SK-N-SH treated with all-trans-retinoic acid at 6 μM for 48 hours (cell line): ENCODE results near the gene ZBTB40.

Experiments
- ATAC-seq: fragments of 200-7000 bp; cut with Tn5 transposase; 3 replicates; pipeline ENCODE4 v1.9.1; 2020; ENCODE audit warnings: mild to moderate bottlenecking, moderate library complexity
- ARNTL ChIP-seq: fragments of 450-650 bp; formaldehyde crosslinking; IDR thresholded peaks from 2 replicates; pipeline ENCODE4 v1.5.0; 2020; ENCODE audit warnings: low read depth, mild to moderate bottlenecking, moderate library complexity, borderline replicate concordance
- BACH2 ChIP-seq: fragments of 250-450 bp; sonication (Bioruptor Pico); IDR thresholded peaks from 2 replicates; pipeline ENCODE4 v1.9.0; 2021; ENCODE audit warnings: mild to moderate bottlenecking, borderline replicate concordance
- CSDC2 ChIP-seq: fragments of 250-450 bp; sonication (Bioruptor Pico); IDR thresholded peaks from 2 replicates; pipeline ENCODE4 v1.5.0; 2020; ENCODE audit warnings: mild to moderate bottlenecking, moderate library complexity
- ESRRG ChIP-seq: fragments of 250-450 bp; sonication (Bioruptor Pico); IDR thresholded peaks from 2 replicates; pipeline ENCODE4 v1.6.1; 2021; ENCODE audit warnings: mild to moderate bottlenecking
- GLIS3 ChIP-seq: fragments of 250-450 bp; sonication (Bioruptor Pico); IDR thresholded peaks from 2 replicates; pipeline ENCODE4 v1.5.0; 2020; ENCODE audit warnings: mild to moderate bottlenecking, moderate library complexity
- ISL1 ChIP-seq: fragments of 250-450 bp; sonication (Bioruptor Pico); IDR thresholded peaks from 2 replicates; pipeline ENCODE4 v2.1.2; 2022; ENCODE audit warnings: mild to moderate bottlenecking, moderate library complexity
- PPARA ChIP-seq: fragments of 250-450 bp; sonication (Bioruptor Pico); IDR thresholded peaks from 2 replicates; pipeline ENCODE4 v1.5.0; 2020; ENCODE audit warnings: mild to moderate bottlenecking, borderline replicate concordance
- RARB ChIP-seq: fragments of 250-450 bp; sonication (Bioruptor Pico); IDR thresholded peaks from 2 replicates; pipeline ENCODE4 v1.8.0; 2021; ENCODE audit warnings: mild to moderate bottlenecking, moderate library complexity
- SNAI2 ChIP-seq: fragments of 250-450 bp; sonication (Bioruptor Pico); IDR thresholded peaks from 2 replicates; pipeline ENCODE4 v1.5.0; 2020; ENCODE audit warnings: mild to moderate bottlenecking, moderate library complexity
- TCF4 ChIP-seq: fragments of 250-450 bp; sonication (Bioruptor Pico); IDR thresholded peaks from 2 replicates; pipeline ENCODE4 v1.8.0; 2021; ENCODE audit warnings: mild to moderate bottlenecking, moderate library complexity, borderline replicate concordance
- ZC3H10 ChIP-seq: fragments of 250-450 bp; sonication (Bioruptor Pico); IDR thresholded peaks from 2 replicates; pipeline ENCODE4 v1.5.1; 2021; ENCODE audit warnings: mild to moderate bottlenecking, moderate library complexity
- ZFP30 ChIP-seq: fragments of 450-650 bp; formaldehyde crosslinking; IDR thresholded peaks from 2 replicates; pipeline ENCODE4 v1.5.0; 2022; ENCODE audit warnings: mild to moderate bottlenecking, moderate library complexity
- ZNF565 ChIP-seq: fragments of 450-650 bp; formaldehyde crosslinking; conservative IDR thresholded peaks from 2 replicates; pipeline ENCODE4 v1.5.0; 2020; ENCODE audit warnings: low read depth, mild to moderate bottlenecking, moderate library complexity
- TF ChIP-seq, protein P1 (sequence below): fragments of 250-450 bp; sonication (Bioruptor Pico); IDR thresholded peaks from 2 replicates; pipeline ENCODE4 v1.5.1; 2021; ENCODE audit warnings: mild to moderate bottlenecking, moderate library complexity
- TF ChIP-seq, protein P2 (sequence below): fragments of 250-450 bp; sonication (Bioruptor Pico); IDR thresholded peaks from 2 replicates; pipeline ENCODE4 v1.8.0; 2020; ENCODE audit warnings: mild to moderate bottlenecking, moderate library complexity, borderline replicate concordance
- TF ChIP-seq, protein P3 (sequence below): fragments of 250-450 bp; sonication (Bioruptor Pico); IDR thresholded peaks from 2 replicates; pipeline ENCODE4 v1.8.0; 2021; ENCODE audit warnings: low read depth, mild to moderate bottlenecking, moderate library complexity, borderline replicate concordance
- TF ChIP-seq, protein P4 (sequence below): fragments of 250-450 bp; sonication (Bioruptor Pico); IDR thresholded peaks from 2 replicates; pipeline ENCODE4 v1.5.0; 2020; ENCODE audit warnings: mild to moderate bottlenecking, moderate library complexity
- TF ChIP-seq, protein P5 (sequence below): fragments of 250-450 bp; sonication (Bioruptor Pico); IDR thresholded peaks from 2 replicates; pipeline ENCODE4 v1.5.1; 2020; ENCODE audit warnings: low read depth, mild to moderate bottlenecking, moderate library complexity

The ZBTB40 gene

DNA sequence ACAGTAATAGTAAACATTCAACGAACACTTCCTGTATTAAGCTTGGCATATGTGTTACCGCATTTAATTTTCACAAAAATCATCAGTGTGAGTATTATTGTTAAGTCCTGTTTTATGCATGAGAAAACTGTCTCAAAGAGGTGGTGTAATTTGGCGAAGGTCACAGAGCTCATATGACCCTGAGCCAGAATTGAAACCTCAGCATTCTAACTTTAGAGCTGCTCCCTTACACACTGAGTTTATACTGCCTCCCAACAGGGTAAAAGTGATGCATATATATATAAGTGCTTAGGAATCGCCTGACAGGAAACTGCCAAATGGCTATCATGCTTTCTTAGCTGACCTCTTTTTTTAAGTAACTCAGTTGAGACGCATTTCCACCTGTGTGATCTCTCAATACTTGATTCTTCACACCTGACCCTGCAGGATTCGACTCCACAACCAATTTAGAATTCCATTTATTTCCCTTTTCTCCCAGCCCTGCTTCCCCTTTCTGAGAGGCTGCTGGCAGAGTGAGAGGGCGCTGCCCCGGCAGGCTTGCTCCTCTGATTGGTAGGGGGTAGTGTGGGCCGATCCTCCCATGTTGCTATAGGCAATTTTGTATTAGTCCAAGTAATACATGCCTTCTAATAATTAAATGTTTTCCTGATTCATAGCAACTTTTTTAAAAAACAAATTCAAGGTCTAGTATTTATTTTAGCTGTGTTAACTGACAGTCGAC, 40.5 kb downstream of the ZBTB40 start (continued):
- TF ChIP-seq, protein P1, sequence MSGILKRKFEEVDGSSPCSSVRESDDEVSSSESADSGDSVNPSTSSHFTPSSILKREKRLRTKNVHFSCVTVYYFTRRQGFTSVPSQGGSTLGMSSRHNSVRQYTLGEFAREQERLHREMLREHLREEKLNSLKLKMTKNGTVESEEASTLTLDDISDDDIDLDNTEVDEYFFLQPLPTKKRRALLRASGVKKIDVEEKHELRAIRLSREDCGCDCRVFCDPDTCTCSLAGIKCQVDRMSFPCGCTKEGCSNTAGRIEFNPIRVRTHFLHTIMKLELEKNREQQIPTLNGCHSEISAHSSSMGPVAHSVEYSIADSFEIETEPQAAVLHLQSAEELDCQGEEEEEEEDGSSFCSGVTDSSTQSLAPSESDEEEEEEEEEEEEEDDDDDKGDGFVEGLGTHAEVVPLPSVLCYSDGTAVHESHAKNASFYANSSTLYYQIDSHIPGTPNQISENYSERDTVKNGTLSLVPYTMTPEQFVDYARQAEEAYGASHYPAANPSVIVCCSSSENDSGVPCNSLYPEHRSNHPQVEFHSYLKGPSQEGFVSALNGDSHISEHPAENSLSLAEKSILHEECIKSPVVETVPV = no peak

DNA sequence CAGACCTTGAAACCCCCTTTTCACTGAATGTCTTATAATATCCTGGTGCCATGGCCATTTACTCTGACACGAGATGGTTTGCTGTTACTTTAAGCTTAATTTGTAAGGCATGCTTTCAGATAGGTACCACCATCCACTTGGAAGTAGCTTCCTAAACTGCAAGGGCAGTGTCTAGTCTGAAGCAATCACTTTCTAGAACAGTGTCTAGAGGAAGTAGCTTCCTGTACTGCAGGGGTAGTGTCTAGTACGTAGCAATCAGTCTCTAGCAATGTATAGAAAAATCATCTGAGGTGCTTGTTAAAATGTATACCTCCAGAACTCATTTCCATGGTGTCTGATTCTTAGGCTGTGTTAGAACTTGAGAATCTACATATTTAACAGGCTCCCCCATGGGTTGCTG, 42.5 kb downstream of the ZBTB40 start:
- no peak for ATAC-seq
- TF ChIP-seq ZFP30 (CRISPR knock-in tag) (no peak), ISL1 (CRISPR knock-in tag) (no peak), SNAI2 (CRISPR knock-in tag) (no peak), ESRRG (CRISPR knock-in tag) (no peak), TCF4 (no peak), ZC3H10 (CRISPR knock-in tag) (no peak), PPARA (CRISPR knock-in tag) (no peak), ZNF565 (CRISPR knock-in tag) (no peak), CSDC2 (CRISPR knock-in tag) (no peak), GLIS3 (CRISPR knock-in tag) (no peak), ARNTL (CRISPR knock-in tag) (no peak), RARB (no peak)
- TF ChIP-seq, protein P2, sequence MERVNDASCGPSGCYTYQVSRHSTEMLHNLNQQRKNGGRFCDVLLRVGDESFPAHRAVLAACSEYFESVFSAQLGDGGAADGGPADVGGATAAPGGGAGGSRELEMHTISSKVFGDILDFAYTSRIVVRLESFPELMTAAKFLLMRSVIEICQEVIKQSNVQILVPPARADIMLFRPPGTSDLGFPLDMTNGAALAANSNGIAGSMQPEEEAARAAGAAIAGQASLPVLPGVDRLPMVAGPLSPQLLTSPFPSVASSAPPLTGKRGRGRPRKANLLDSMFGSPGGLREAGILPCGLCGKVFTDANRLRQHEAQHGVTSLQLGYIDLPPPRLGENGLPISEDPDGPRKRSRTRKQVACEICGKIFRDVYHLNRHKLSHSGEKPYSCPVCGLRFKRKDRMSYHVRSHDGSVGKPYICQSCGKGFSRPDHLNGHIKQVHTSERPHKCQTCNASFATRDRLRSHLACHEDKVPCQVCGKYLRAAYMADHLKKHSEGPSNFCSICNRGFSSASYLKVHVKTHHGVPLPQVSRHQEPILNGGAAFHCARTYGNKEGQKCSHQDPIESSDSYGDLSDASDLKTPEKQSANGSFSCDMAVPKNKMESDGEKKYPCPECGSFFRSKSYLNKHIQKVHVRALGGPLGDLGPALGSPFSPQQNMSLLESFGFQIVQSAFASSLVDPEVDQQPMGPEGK (CRISPR knock-in tag) = no peak
- TF ChIP-seq, protein P1 = no peak
- TF ChIP-seq, protein P3, sequence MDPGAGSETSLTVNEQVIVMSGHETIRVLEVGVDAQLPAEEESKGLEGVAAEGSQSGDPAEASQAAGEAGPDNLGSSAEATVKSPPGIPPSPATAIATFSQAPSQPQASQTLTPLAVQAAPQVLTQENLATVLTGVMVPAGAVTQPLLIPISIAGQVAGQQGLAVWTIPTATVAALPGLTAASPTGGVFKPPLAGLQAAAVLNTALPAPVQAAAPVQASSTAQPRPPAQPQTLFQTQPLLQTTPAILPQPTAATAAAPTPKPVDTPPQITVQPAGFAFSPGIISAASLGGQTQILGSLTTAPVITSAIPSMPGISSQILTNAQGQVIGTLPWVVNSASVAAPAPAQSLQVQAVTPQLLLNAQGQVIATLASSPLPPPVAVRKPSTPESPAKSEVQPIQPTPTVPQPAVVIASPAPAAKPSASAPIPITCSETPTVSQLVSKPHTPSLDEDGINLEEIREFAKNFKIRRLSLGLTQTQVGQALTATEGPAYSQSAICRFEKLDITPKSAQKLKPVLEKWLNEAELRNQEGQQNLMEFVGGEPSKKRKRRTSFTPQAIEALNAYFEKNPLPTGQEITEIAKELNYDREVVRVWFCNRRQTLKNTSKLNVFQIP (CRISPR knock-in tag) = no peak

DNA sequence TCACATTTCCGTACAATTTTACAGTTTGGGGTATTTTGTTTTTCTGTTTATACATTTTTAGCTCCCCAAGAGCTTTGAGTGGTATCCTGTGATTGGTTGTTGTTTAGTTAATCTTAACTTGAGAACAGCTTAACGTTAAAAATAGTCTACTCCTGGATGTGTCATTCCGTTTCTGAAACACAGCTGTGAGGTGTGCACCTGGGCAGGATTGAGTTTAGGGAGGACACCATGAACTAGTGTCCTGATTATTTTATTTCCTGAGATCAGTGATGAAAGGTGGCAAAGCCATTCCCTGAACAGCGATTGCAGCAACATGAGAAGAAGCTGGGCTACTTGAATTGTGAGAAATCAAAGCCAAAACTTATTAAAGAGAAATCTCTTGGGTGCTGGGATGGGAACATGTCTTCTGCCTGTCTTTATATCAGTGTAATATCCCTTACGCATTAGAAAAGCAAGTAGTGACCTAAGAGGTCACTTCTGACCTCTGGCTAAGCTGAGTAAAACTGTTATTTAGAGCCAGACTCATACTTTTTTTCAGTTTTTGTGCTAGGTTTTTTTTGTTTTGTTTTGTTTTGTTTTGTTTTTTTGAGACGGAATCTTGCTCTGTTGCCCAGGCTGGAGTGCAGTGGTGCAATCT, 43.4 kb downstream of the ZBTB40 start:
- ATAC-seq = no peak
- TF ChIP-seq, protein P4, sequence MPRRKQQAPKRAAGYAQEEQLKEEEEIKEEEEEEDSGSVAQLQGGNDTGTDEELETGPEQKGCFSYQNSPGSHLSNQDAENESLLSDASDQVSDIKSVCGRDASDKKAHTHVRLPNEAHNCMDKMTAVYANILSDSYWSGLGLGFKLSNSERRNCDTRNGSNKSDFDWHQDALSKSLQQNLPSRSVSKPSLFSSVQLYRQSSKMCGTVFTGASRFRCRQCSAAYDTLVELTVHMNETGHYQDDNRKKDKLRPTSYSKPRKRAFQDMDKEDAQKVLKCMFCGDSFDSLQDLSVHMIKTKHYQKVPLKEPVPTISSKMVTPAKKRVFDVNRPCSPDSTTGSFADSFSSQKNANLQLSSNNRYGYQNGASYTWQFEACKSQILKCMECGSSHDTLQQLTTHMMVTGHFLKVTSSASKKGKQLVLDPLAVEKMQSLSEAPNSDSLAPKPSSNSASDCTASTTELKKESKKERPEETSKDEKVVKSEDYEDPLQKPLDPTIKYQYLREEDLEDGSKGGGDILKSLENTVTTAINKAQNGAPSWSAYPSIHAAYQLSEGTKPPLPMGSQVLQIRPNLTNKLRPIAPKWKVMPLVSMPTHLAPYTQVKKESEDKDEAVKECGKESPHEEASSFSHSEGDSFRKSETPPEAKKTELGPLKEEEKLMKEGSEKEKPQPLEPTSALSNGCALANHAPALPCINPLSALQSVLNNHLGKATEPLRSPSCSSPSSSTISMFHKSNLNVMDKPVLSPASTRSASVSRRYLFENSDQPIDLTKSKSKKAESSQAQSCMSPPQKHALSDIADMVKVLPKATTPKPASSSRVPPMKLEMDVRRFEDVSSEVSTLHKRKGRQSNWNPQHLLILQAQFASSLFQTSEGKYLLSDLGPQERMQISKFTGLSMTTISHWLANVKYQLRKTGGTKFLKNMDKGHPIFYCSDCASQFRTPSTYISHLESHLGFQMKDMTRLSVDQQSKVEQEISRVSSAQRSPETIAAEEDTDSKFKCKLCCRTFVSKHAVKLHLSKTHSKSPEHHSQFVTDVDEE (CRISPR knock-in tag) = no peak
- TF ChIP-seq, protein P1 = no peak
- TF ChIP-seq, protein P5, sequence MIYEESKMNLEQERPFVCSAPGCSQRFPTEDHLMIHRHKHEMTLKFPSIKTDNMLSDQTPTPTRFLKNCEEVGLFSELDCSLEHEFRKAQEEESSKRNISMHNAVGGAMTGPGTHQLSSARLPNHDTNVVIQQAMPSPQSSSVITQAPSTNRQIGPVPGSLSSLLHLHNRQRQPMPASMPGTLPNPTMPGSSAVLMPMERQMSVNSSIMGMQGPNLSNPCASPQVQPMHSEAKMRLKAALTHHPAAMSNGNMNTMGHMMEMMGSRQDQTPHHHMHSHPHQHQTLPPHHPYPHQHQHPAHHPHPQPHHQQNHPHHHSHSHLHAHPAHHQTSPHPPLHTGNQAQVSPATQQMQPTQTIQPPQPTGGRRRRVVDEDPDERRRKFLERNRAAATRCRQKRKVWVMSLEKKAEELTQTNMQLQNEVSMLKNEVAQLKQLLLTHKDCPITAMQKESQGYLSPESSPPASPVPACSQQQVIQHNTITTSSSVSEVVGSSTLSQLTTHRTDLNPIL = no peak
- TF ChIP-seq TCF4 (no peak), PPARA (CRISPR knock-in tag) (no peak), BACH2 (CRISPR knock-in tag) (no peak), RARB (no peak), CSDC2 (CRISPR knock-in tag) (no peak)
- TF ChIP-seq, protein P2 (CRISPR knock-in tag) = no peak
